Panc1 (cell line): ENCODE data around the gene S100A5. TPM values are rescaled to one million over a fixed set of nuclear protein-coding genes. Genes with fewer than 3 reads are reported as not detected.

Source experiments
- ATAC-seq: fragments of 200-7000 bp; cut with Tn5 transposase; 2 replicates; pipeline ENCODE4 v1.9.1; 2020; ENCODE audit warnings: mild to moderate bottlenecking, moderate library complexity
- BruUV-seq: library from RNA; stranded (reverse); fragments of 400-500 nt; replicated peaks from 2 replicates; lab custom pipeline; 2021; lab: Mats Ljungman, UMichigan
- CTCF ChIA-PET: fragments of 300-600 bp; sonication (Branson Sonifier 250); formaldehyde crosslinking; loops from one replicate; lab custom pipeline; 2022; ENCODE audit warnings: antibody characterized with exemption; lab: Charles Lee
- POLR2A ChIA-PET: fragments of 300-600 bp; sonication (Branson Sonifier 250); formaldehyde crosslinking; loops from one replicate; lab custom pipeline; 2022; ENCODE audit warnings: antibody characterized with exemption; lab: Charles Lee
- DNase-seq: peaks from one replicate; pipeline ENCODE4 v3.0.0-alpha.2; 2010; ENCODE audit warnings: low read depth, low spot score
- H3K27ac ChIP-seq: 2 replicates; pipeline ENCODE4 v1.5.1; 2011; ENCODE audit warnings: mild to moderate bottlenecking, low read length, inconsistent platforms
- H3K27me3 ChIP-seq: fragments of 200-500 bp; sonication (Bioruptor generic); 2 replicates; pipeline ENCODE4 v1.6.0; 2014; ENCODE audit warnings: low read length, inconsistent platforms; ENCODE audit not compliant: control insufficient read depth, insufficient read depth
- H3K36me3 ChIP-seq: fragments of 200-500 bp; sonication (Bioruptor generic); 2 replicates; pipeline ENCODE4 v1.5.1; 2014; ENCODE audit warnings: inconsistent platforms, mild to moderate bottlenecking, low read length, moderate library complexity; ENCODE audit not compliant: control insufficient read depth, insufficient read depth
- H3K4me1 ChIP-seq: 2 replicates; pipeline ENCODE4 v1.5.1; 2011; ENCODE audit warnings: inconsistent platforms, mild to moderate bottlenecking, low read length, moderate library complexity; ENCODE audit not compliant: control insufficient read depth, insufficient read depth
- H3K4me3 ChIP-seq, 2 experiments: 2 replicates each; pipeline ENCODE4 v1.5.1; 2011 to 2012; ENCODE audit warnings: low read depth in 2 of 2, low read length in 2 of 2, mild to moderate bottlenecking in 2 of 2, inconsistent platforms in 1 of 2, moderate library complexity in 1 of 2
- H3K9me3 ChIP-seq: fragments of 200-500 bp; sonication (Bioruptor generic); 2 replicates; pipeline ENCODE4 v1.5.1; 2014; ENCODE audit warnings: low read depth, mild to moderate bottlenecking, inconsistent platforms, low read length, moderate library complexity; ENCODE audit not compliant: control insufficient read depth, insufficient read depth
- CTCF ChIP-seq: fragments of 450-650 bp; IDR thresholded peaks from 2 replicates; pipeline ENCODE4 v1.5.1; 2017; ENCODE audit warnings: mild to moderate bottlenecking
- POLR2AphosphoS5 ChIP-seq: IDR thresholded peaks from 2 replicates; pipeline ENCODE4 v1.6.1; 2012; ENCODE audit warnings: mild to moderate bottlenecking, low read depth, low read length, moderate library complexity
- REST ChIP-seq, 2 experiments: IDR thresholded peaks; 2 replicates each; pipeline ENCODE4 v1.6.1; 2011 to 2012; ENCODE audit warnings: low read depth in 2 of 2, control low read depth in 1 of 2, low read length in 1 of 2, mild to moderate bottlenecking in 1 of 2, moderate library complexity in 1 of 2; ENCODE audit not compliant: insufficient read depth in 1 of 2
- SIN3A ChIP-seq: IDR thresholded peaks from 2 replicates; pipeline ENCODE4 v1.6.1; 2012; ENCODE audit warnings: low read depth, mild to moderate bottlenecking, low read length, moderate library complexity, borderline replicate concordance; ENCODE audit not compliant: insufficient read depth
- TCF7L2 ChIP-seq: IDR thresholded peaks from 2 replicates; pipeline ENCODE4 v1.6.1; 2011; ENCODE audit warnings: mild to moderate bottlenecking, low read depth, low read length, inconsistent platforms
- in situ Hi-C: cut with HindIII; loops from 2 replicates; pipeline ENCODE4 v1.10.0; 2016; ENCODE audit warnings: low sequenced_read_pairs, low pct_unique_long_range_greater_than_20kb
- intact Hi-C: fragments of 100-400 bp; cut with micrococcal nuclease; formaldehyde crosslinking; loops from one replicate; pipeline ENCODE4 v1.10.0; 2022; ENCODE audit not compliant: unreplicated experiment
- total RNA-seq: library from RNA; stranded (reverse); gene quantifications from one replicate; pipeline ENCODE4 v1.2.1, GENCODE V29; 2021; ENCODE audit not compliant: unreplicated experiment

Gene S100A5
- total RNA-seq, 1 experiment from 2014 or later: 0.72 TPM

GRCh38 chr1:153532181-153532580 is 8.6 kb downstream of the S100A5 start:
- in situ Hi-C loops: no loop called here
- no TSS peak for BruUV-seq
- peaks cover 28% of the 10 kb centered on the region for H3K4me1 ChIP-seq
- ATAC-seq (no peak), DNase-seq (no peak)
- intact Hi-C loops: no loop called here
- no peak for TF ChIP-seq REST (IDR thresholded peaks at IDR 0.05; ENCODE audit: insufficient read depth in 1 of 2, low read depth in 2 of 2, low read length in 1 of 2)
- TF ChIP-seq CTCF: no peak
- no peak for TF ChIP-seq TCF7L2
- TF ChIP-seq SIN3A: no peak
- TF ChIP-seq POLR2AphosphoS5: no peak; the same call in none of the 2 replicates
- ChIA-PET POLR2A (interaction anchor here (0.6 to 0.7 kb wide), 2 partner anchors 79 to 95 kb away, joined by 6 to 8 read pairs; partner anchors contain the start of gene S100A13), CTCF (interaction anchor here (0.7 to 2.6 kb wide), 8 partner anchors 11 to 102 kb away, joined by 3 to 16 read pairs (median 8); partner anchors contain the start of genes CHTOP, S100A13, S100A2 and S100A4)
- no peaks in the 10 kb centered on the region for H3K27me3 ChIP-seq
- no peaks in the 10 kb centered on the region for H3K9me3 ChIP-seq
- peak overlapping the region; percentile 91 for H3K27ac ChIP-seq
- peak overlapping the region in 1 of 2 experiments; percentile 86; a peak in 2 of 4 replicates for H3K4me3 ChIP-seq
- H3K36me3 ChIP-seq: no peaks in the 10 kb centered on the region; the same call in 1 of the 2 replicates

- Histone ChIP-seq H3K9me3 (no peaks in the 10 kb centered on the region), H3K4me1 (peaks cover 25% of the 10 kb centered on the region), H3K27ac (peak overlapping the region; percentile 91; the same call in 1 of the 2 replicates), H3K36me3 (no peaks in the 10 kb centered on the region; the same call in 1 of the 2 replicates), H3K27me3 (no peaks in the 10 kb centered on the region), H3K4me3 (no peak overlapping the region)
- no TSS peak for BruUV-seq
- TF ChIP-seq REST (IDR thresholded peaks at IDR 0.05; ENCODE audit: insufficient read depth in 1 of 2, low read depth in 2 of 2, low read length in 1 of 2): no peak
- in situ Hi-C loops: no loop called here
- ATAC-seq (no peak), DNase-seq (no peak)
- intact Hi-C loops: no loop called here
- ChIA-PET POLR2A (interaction anchor here (0.6 kb wide), 2 partner anchors 14 to 21 kb away, joined by 6 to 7 read pairs; partner anchors contain the start of gene S100A4), CTCF (interaction anchor here (1.1 to 2.6 kb wide), 6 partner anchors 11 to 103 kb away, joined by 3 to 16 read pairs (median 8); partner anchors contain the start of genes CHTOP, S100A13 and S100A4)
These were observed 9.1 kb downstream of the S100A5 start for GRCh38 chr1:153531638-153532037.
